Dendritic cell treated with granulocyte-macrophage colony-stimulating factor and Interleukin-4, amounts not matched to agents 40 ng/mL and 50 ng/mL, for 4 days (primary cell): ENCODE data around the gene OR2K2.
"Not testable (repeated sequence)": the region's sequence is repeated elsewhere in the genome, so short reads cannot be mapped to it uniquely, and the experiment has no call there.

Experiments
- H3K27ac Mint-ChIP-seq: one replicate; pipeline ENCODE4 v1.8.0; 2022; ENCODE audit warnings: mild to moderate bottlenecking, mixed read lengths
- H3K27me3 Mint-ChIP-seq: one replicate; pipeline ENCODE4 v1.8.0; 2022; ENCODE audit warnings: mild to moderate bottlenecking, mixed read lengths
- H3K36me3 Mint-ChIP-seq: one replicate; pipeline ENCODE4 v1.8.0; 2022; ENCODE audit warnings: low read depth, mixed read lengths
- H3K4me1 Mint-ChIP-seq: one replicate; pipeline ENCODE4 v1.8.0; 2022; ENCODE audit warnings: low read depth, mixed read lengths
- H3K4me3 Mint-ChIP-seq: one replicate; pipeline ENCODE4 v1.8.0; 2022; ENCODE audit warnings: mild to moderate bottlenecking, moderate library complexity, mixed read lengths
- H3K9me3 Mint-ChIP-seq: one replicate; pipeline ENCODE4 v1.8.0; 2022; ENCODE audit warnings: mixed read lengths
- intact Hi-C: fragments of 100-400 bp; cut with micrococcal nuclease; formaldehyde crosslinking; loops from one replicate; pipeline ENCODE4 v1.15.0; 2022

The OR2K2 gene

GRCh38 chr9:111316796-111317195 lies 13.2 kb downstream of the OR2K2 start:
- H3K4me1 Mint-ChIP-seq: no peaks in the 10 kb centered on the region
- intact Hi-C loops: no loop called here
- H3K27me3 Mint-ChIP-seq: peaks cover 3% of the 10 kb centered on the region
- H3K9me3 Mint-ChIP-seq: peaks cover 15% of the 10 kb centered on the region
- H3K36me3 Mint-ChIP-seq: no peaks in the 10 kb centered on the region
- H3K4me3 Mint-ChIP-seq: no peak overlapping the region
- H3K27ac Mint-ChIP-seq: no peak overlapping the region

GRCh38 chr9:111305914-111306313 lies 24.1 kb downstream of the OR2K2 start:
- H3K27ac Mint-ChIP-seq: no peak overlapping the region
- H3K4me1 Mint-ChIP-seq: no peaks in the 10 kb centered on the region
- peaks cover 4% of the 10 kb centered on the region for H3K27me3 Mint-ChIP-seq
- intact Hi-C loops: no loop called here
- H3K4me3 Mint-ChIP-seq: no peak overlapping the region
- no peaks in the 10 kb centered on the region for H3K36me3 Mint-ChIP-seq
- H3K9me3 Mint-ChIP-seq: no peaks in the 10 kb centered on the region

GRCh38 chr9:111304000-111304399 lies 26.0 kb downstream of the OR2K2 start:
- H3K9me3 Mint-ChIP-seq, H3K27ac Mint-ChIP-seq, H3K27me3 Mint-ChIP-seq, H3K4me1 Mint-ChIP-seq, intact Hi-C loops, H3K36me3 Mint-ChIP-seq, H3K4me3 Mint-ChIP-seq: not testable (repeated sequence)

DNA sequence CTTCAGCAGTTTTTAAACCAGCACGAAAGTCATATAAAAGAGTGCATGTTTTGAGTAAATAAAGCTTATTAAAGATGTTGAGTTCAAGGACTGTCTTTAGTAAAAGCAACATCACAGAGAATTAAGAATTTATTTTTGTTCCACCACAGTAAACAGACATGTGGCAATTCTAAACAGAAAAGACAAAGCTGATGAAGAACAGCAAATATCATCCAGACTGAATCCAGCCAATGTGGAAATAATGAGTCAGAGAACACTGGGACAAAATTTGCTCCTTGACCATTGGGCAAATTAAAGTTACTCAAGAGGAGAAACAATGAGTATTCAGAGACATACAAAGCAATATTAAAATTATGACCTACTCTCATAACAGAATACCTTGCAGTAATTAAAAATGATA lies 28.8 kb downstream of the OR2K2 start:
- Mint-ChIP-seq H3K9me3 (peaks cover 9% of the 10 kb centered on the region), H3K27ac (no peak overlapping the region), H3K4me3 (no peak overlapping the region), H3K36me3 (peaks cover 6% of the 10 kb centered on the region), H3K4me1 (peaks cover 7% of the 10 kb centered on the region), H3K27me3 (peaks cover 9% of the 10 kb centered on the region)
- intact Hi-C loops: no loop called here

- peaks cover 9% of the 10 kb centered on the region for H3K9me3 Mint-ChIP-seq
These were observed 29.8 kb downstream of the OR2K2 start for GRCh38 chr9:111300140-111300735.

DNA sequence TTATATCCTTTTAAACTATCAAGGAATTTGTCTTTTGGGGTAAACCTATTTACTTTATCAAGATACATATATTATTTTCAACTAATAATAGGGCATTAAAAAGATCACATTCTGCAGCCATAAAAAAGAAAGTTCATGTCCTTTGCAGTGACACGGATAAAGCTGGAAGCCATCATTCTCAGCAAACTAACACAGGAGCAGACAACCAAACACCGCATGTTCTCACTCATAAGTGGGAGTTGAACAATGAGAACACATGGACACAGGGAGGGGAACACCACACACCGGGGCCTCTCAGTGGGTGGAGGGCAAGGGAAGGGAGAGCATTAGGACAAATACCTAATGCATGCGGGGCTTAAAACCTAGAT lies 30.4 kb downstream of the OR2K2 start:
- H3K36me3 Mint-ChIP-seq, H3K4me3 Mint-ChIP-seq, H3K27me3 Mint-ChIP-seq, H3K9me3 Mint-ChIP-seq, H3K4me1 Mint-ChIP-seq: not testable (repeated sequence)
- intact Hi-C loops: loop anchor here (1.0 to 10.0 kb wide), 4 partner anchors 125 to 661 kb away; no protein-coding TSS in a partner anchor
- H3K27ac Mint-ChIP-seq: peak overlapping the region; percentile 68

More at GRCh38 chr9:111300140-111300735, 29.8 kb downstream of the OR2K2 start:
- Mint-ChIP-seq H3K4me1 (peaks cover 7% of the 10 kb centered on the region), H3K4me3 (no peak overlapping the region), H3K27ac (no peak overlapping the region), H3K36me3 (peaks cover 6% of the 10 kb centered on the region), H3K27me3 (peaks cover 9% of the 10 kb centered on the region)
- intact Hi-C loops: no loop called here

DNA sequence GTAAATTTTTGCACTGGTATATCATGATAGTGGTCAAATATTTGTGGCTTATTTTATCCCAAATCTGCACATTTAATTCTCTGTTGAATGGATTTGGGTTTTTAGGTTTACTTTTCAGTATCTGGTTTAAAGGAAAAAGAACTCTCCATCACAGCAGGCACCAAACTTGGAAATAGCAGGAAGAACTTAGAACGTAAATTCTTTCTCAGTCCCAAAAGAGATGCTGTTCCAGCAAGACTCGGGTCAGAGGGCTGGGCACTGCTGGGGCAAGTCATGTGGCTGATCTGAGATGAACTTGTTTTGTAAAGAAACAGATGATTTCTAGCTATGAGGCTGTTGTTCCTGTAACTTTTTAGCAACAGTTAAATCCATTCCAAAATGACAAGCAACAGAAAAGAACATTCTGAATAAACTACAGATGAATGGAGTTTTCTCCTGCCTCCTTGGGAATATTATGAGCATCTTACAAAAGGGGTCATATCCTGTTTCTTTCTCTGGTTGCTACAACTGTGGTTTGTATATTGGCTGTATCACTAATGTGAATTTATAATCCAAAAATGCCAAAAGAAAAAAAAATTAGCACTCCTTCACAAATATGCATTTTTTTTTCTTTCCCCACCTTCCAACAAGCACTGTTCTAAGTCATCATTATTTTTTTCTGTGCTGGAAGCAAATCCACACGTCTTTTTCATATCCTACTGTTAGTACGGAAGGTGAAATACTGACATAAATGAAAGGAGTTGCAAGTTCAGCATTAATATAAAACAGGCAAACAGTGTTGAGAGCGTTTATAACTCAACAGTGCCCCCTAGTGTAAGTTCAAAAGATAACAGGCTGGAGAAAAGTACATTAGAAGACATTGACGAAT lies 31.1 kb downstream of the OR2K2 start:
- H3K36me3 Mint-ChIP-seq: peaks cover 6% of the 10 kb centered on the region
- H3K4me1 Mint-ChIP-seq: peaks cover 7% of the 10 kb centered on the region
- H3K27me3 Mint-ChIP-seq: peaks cover 9% of the 10 kb centered on the region
- peaks cover 9% of the 10 kb centered on the region for H3K9me3 Mint-ChIP-seq
- intact Hi-C loops: loop anchor here (1.0 to 10.0 kb wide), 4 partner anchors 124 to 661 kb away; no protein-coding TSS in a partner anchor
- peak overlapping the region; percentile 68 for H3K27ac Mint-ChIP-seq
- peak overlapping the region; percentile 30 for H3K4me3 Mint-ChIP-seq

DNA sequence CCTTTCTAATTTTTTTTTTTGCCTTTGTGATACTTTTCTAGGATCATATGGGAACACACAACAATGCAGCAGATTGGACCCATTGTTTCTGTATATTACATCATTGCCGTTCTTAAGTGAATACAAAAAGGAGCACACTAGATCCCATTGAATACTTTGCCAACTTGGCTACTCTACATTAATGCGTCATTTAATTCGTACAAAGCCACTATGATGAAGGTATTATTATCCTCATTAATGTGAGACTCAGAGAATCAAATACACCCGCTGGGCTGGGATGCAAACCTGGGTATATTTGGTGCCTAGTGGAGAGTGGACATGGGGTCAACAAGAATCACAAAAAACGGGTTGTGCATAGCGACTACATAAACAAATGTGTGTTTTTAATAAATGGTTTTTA lies 31.9 kb downstream of the OR2K2 start:
- Mint-ChIP-seq H3K27ac (no peak overlapping the region), H3K9me3 (peaks cover 9% of the 10 kb centered on the region), H3K4me3 (no peak overlapping the region), H3K36me3 (peaks cover 6% of the 10 kb centered on the region), H3K27me3 (peaks cover 9% of the 10 kb centered on the region), H3K4me1 (peaks cover 7% of the 10 kb centered on the region)
- intact Hi-C loops: loop anchor here (2.0 to 10.0 kb wide), 3 partner anchors 123 to 423 kb away; no protein-coding TSS in a partner anchor

- Mint-ChIP-seq H3K4me1 (peaks cover 7% of the 10 kb centered on the region), H3K4me3 (no peak overlapping the region), H3K27ac (no peak overlapping the region), H3K9me3 (peaks cover 9% of the 10 kb centered on the region), H3K27me3 (peaks cover 9% of the 10 kb centered on the region), H3K36me3 (peaks cover 6% of the 10 kb centered on the region)
- intact Hi-C loops: loop anchor here (10.0 kb wide), 2 partner anchors 122 to 422 kb away; no protein-coding TSS in a partner anchor
These were observed 32.8 kb downstream of the OR2K2 start for GRCh38 chr9:111297066-111297824.

DNA sequence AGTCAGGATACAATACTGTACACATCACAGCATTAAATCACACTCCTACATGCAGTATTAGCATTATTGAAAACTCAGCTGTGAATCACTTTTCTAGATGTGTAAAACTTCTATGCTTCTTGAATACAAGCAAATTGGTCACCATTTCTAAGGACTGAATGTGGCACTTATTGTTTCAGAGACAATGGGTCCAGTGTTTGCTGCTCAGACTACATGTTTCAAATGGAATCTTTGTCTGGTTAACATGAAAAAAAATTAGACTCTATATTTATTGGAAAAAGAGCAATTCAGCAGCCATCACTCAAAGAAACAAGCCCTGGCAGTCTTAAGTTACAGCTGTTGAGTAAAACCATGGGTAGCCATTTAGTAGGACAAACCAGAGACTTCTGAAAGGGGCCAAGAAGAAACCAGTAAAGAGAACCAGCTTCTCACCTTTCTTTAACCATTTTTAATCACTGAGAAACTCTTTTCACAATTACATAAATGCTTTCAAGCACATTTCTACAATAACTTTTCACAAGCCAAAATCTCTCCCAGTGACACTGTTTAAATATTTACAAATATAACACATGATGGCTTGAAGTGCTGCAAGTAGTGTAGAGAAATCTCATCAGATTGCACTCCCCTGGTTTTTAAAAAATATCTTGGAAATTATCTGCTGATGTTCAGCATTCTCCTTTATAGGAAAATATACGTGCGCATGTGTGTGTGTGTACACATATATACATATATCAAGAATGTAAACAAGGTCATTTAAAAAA lies 35.2 kb downstream of the OR2K2 start:
- Mint-ChIP-seq H3K27me3 (peaks cover 3% of the 10 kb centered on the region), H3K36me3 (peaks cover 6% of the 10 kb centered on the region), H3K27ac (no peak overlapping the region)

DNA sequence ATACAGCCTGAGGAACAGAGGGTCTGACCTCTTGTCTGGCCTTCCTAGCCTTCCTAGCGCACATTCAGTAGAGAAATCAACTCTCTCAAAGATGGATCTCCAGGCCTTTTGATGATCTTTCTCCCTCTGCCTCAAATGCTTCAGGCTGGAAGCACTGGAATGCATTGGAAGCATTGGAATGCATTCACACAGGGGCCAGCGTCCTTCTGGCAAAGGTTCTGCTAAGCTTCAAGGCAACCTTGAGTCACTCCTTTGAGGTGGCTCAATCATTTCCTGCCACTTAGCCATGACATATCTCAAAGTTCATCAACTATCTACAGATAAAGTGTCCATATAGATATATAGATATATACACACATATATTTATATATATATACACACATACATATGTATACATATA lies 42.9 kb downstream of the OR2K2 start:
- intact Hi-C loops: no loop called here
- no peak overlapping the region for H3K4me3 Mint-ChIP-seq
- peaks cover 13% of the 10 kb centered on the region for H3K9me3 Mint-ChIP-seq
- H3K27me3 Mint-ChIP-seq: no peaks in the 10 kb centered on the region
- H3K4me1 Mint-ChIP-seq: peaks cover 59% of the 10 kb centered on the region
- no peaks in the 10 kb centered on the region for H3K36me3 Mint-ChIP-seq
- no peak overlapping the region for H3K27ac Mint-ChIP-seq

More for the DNA sequence above, 35.2 kb downstream of the OR2K2 start:
- Mint-ChIP-seq H3K9me3 (peaks cover 9% of the 10 kb centered on the region), H3K4me3 (no peak overlapping the region), H3K4me1 (peaks cover 7% of the 10 kb centered on the region)
- intact Hi-C loops: loop anchor here (10.0 kb wide), 2 partner anchors 120 to 420 kb away; no protein-coding TSS in a partner anchor

GRCh38 chr9:111284703-111285102 lies 45.3 kb downstream of the OR2K2 start:
- H3K27me3 Mint-ChIP-seq: no peaks in the 10 kb centered on the region
- intact Hi-C loops: no loop called here
- peak overlapping the region; percentile 82 for H3K27ac Mint-ChIP-seq
- peaks cover 77% of the 10 kb centered on the region for H3K4me1 Mint-ChIP-seq
- peak overlapping the region; percentile 81 for H3K4me3 Mint-ChIP-seq
- peaks cover 12% of the 10 kb centered on the region for H3K36me3 Mint-ChIP-seq
- peaks cover 13% of the 10 kb centered on the region for H3K9me3 Mint-ChIP-seq

GRCh38 chr9:111282845-111283244 lies 47.2 kb downstream of the OR2K2 start:
- intact Hi-C loops: no loop called here
- Mint-ChIP-seq H3K36me3 (peaks cover 12% of the 10 kb centered on the region), H3K4me1 (peaks cover 65% of the 10 kb centered on the region), H3K27me3 (no peaks in the 10 kb centered on the region), H3K9me3 (peaks cover 13% of the 10 kb centered on the region), H3K27ac (peak overlapping the region; percentile 82), H3K4me3 (peak overlapping the region; percentile 81)
